Astrocyte of the hippocampus (primary cell): ENCODE results near the gene SERINC2.
"Not testable (repeated sequence)": the region's sequence is repeated elsewhere in the genome, so short reads cannot be mapped to it uniquely, and the experiment has no call there.

Experiments
- DNase-seq: peaks from one replicate; pipeline ENCODE4 v3.0.0; 2011; ENCODE audit warnings: low read depth, low spot score

The SERINC2 gene

GRCh38 chr1:31383967-31384366 is 29.0 kb upstream of the SERINC2 start:
- no peak for DNase-seq

- not testable (repeated sequence) for DNase-seq
Measured at GRCh38 chr1:31386576-31387243, 26.3 kb upstream of the SERINC2 start.

- DNase-seq: no peak
Measured at GRCh38 chr1:31387612-31388011, 25.4 kb upstream of the SERINC2 start.

GRCh38 chr1:31389616-31390015 is 23.4 kb upstream of the SERINC2 start:
- DNase-seq: no peak

- no peak for DNase-seq
Measured at GRCh38 chr1:31390071-31390470, 22.9 kb upstream of the SERINC2 start.

- DNase-seq: no peak
Measured at GRCh38 chr1:31393463-31393862, 19.6 kb upstream of the SERINC2 start.

GRCh38 chr1:31394584-31395193 is 18.3 kb upstream of the SERINC2 start:
- peak; percentile 88 for DNase-seq

- DNase-seq: no peak
Measured at GRCh38 chr1:31396633-31397351, 16.2 kb upstream of the SERINC2 start.

GRCh38 chr1:31397360-31398095 is 15.5 kb upstream of the SERINC2 start:
- DNase-seq: no peak

GRCh38 chr1:31398246-31398645 is 14.8 kb upstream of the SERINC2 start:
- no peak for DNase-seq

- no peak for DNase-seq
Measured at GRCh38 chr1:31399976-31400375, 13.0 kb upstream of the SERINC2 start.

- no peak for DNase-seq
Measured at GRCh38 chr1:31400393-31400792, 12.6 kb upstream of the SERINC2 start.

- no peak for DNase-seq
Measured at GRCh38 chr1:31401241-31401640, 11.8 kb upstream of the SERINC2 start.

GRCh38 chr1:31405578-31406245 is 7.3 kb upstream of the SERINC2 start:
- DNase-seq: no peak

GRCh38 chr1:31407029-31407626 is 5.9 kb upstream of the SERINC2 start:
- DNase-seq: no peak

GRCh38 chr1:31408788-31409318 is 4.2 kb upstream of the SERINC2 start:
- no peak for DNase-seq

- DNase-seq: no peak
Measured at GRCh38 chr1:31409946-31410858, 2.8 kb upstream of the SERINC2 start.

- DNase-seq: peak; percentile 32
Measured at GRCh38 chr1:31410871-31411270, 2.1 kb upstream of the SERINC2 start.

GRCh38 chr1:31412205-31412604 is 808 bp upstream of the SERINC2 start:
- no peak for DNase-seq
